GM21717 (cell line): ENCODE results near the gene KLF7.
"Not testable (repeated sequence)": the region's sequence is repeated elsewhere in the genome, so short reads cannot be mapped to it uniquely, and the experiment has no call there.

Experiments used
- ATAC-seq: cut with Tn5 transposase; IDR thresholded peaks from one replicate; pipeline ENCODE4 v1.9.1; 2021; ENCODE audit warnings: mild to moderate bottlenecking, moderate library complexity; ENCODE audit not compliant: unreplicated experiment

The KLF7 gene

GRCh38 chr2:207037023-207037422, 128.7 kb downstream of the KLF7 start:
- ATAC-seq: not testable (repeated sequence)

GRCh38 chr2:207035875-207036274, 129.9 kb downstream of the KLF7 start:
- ATAC-seq: no peak

- no peak for ATAC-seq
Observed at GRCh38 chr2:207032490-207032889, 133.3 kb downstream of the KLF7 start.
